HG03354 (cell line): ENCODE results near the gene SMIM36.
A peak's percentile ranks its signal among the peaks of the same experiment; 100 is the strongest.
"Not testable (repeated sequence)": the region's sequence is repeated elsewhere in the genome, so short reads cannot be mapped to it uniquely, and the experiment has no call there.

Source experiments
- ATAC-seq: cut with Tn5 transposase; IDR thresholded peaks from one replicate; pipeline ENCODE4 v1.9.1; 2021; ENCODE audit warnings: mild to moderate bottlenecking; ENCODE audit not compliant: unreplicated experiment, poor library complexity, severe bottlenecking

Gene SMIM36

GRCh38 chr17:55513885-55514590, 2.8 kb upstream of the SMIM36 start:
- peak; percentile 77 for ATAC-seq

- not testable (repeated sequence) for ATAC-seq
Measured at GRCh38 chr17:55507669-55508068, 3.6 kb downstream of the SMIM36 start.

- ATAC-seq, result not testable (repeated sequence)
Measured at GRCh38 chr17:55501626-55502025, 9.6 kb downstream of the SMIM36 start.

GRCh38 chr17:55500103-55500502, 11.1 kb downstream of the SMIM36 start:
- ATAC-seq, result no peak

GRCh38 chr17:55496094-55496881, 15.0 kb downstream of the SMIM36 start:
- ATAC-seq, result no peak

GRCh38 chr17:55495239-55495638, 16.0 kb downstream of the SMIM36 start:
- no peak for ATAC-seq

GRCh38 chr17:55492781-55493341, 18.4 kb downstream of the SMIM36 start:
- no peak for ATAC-seq

- ATAC-seq, result no peak
Measured at GRCh38 chr17:55490376-55490775, 20.9 kb downstream of the SMIM36 start.

- ATAC-seq, result no peak
Measured at GRCh38 chr17:55487695-55488432, 23.4 kb downstream of the SMIM36 start.

GRCh38 chr17:55484575-55484974, 26.7 kb downstream of the SMIM36 start:
- no peak for ATAC-seq

- no peak for ATAC-seq
Measured at GRCh38 chr17:55482591-55483389, 28.5 kb downstream of the SMIM36 start.

GRCh38 chr17:55480631-55481315, 30.5 kb downstream of the SMIM36 start:
- no peak for ATAC-seq

- no peak for ATAC-seq
Measured at GRCh38 chr17:55479903-55480302, 31.3 kb downstream of the SMIM36 start.

- no peak for ATAC-seq
Measured at GRCh38 chr17:55478971-55479370, 32.3 kb downstream of the SMIM36 start.

GRCh38 chr17:55466671-55467070, 44.6 kb downstream of the SMIM36 start:
- ATAC-seq, result peak; percentile 46

GRCh38 chr17:55465771-55466170, 45.5 kb downstream of the SMIM36 start:
- ATAC-seq, result not testable (repeated sequence)

- ATAC-seq, result peak; percentile 43
Measured at GRCh38 chr17:55463600-55463999, 47.7 kb downstream of the SMIM36 start.

GRCh38 chr17:55462711-55463110, 48.5 kb downstream of the SMIM36 start:
- no peak for ATAC-seq

GRCh38 chr17:55462234-55462633, 49.0 kb downstream of the SMIM36 start:
- no peak for ATAC-seq
